AG10803 (cell line): ENCODE results near the gene UNC5C.

ENCODE experiments used
- DNase-seq: peaks from one replicate; pipeline ENCODE4 v3.0.0; 2010; ENCODE audit warnings: low read depth
- H3K4me3 ChIP-seq: 2 replicates; pipeline ENCODE4 v1.5.1; 2011; ENCODE audit warnings: mild to moderate bottlenecking, low read length, control low read depth
- TF ChIP-seq, protein P1 (sequence below): conservative IDR thresholded peaks from 2 replicates; pipeline ENCODE4 v1.5.1; 2011; ENCODE audit warnings: mild to moderate bottlenecking, low read length, control low read depth, inconsistent platforms

Gene UNC5C

GRCh38 chr4:95469617-95470016, 79.2 kb downstream of the UNC5C start:
- DNase-seq: no peak
- H3K4me3 ChIP-seq: no peak overlapping the region
- TF ChIP-seq, protein P1, sequence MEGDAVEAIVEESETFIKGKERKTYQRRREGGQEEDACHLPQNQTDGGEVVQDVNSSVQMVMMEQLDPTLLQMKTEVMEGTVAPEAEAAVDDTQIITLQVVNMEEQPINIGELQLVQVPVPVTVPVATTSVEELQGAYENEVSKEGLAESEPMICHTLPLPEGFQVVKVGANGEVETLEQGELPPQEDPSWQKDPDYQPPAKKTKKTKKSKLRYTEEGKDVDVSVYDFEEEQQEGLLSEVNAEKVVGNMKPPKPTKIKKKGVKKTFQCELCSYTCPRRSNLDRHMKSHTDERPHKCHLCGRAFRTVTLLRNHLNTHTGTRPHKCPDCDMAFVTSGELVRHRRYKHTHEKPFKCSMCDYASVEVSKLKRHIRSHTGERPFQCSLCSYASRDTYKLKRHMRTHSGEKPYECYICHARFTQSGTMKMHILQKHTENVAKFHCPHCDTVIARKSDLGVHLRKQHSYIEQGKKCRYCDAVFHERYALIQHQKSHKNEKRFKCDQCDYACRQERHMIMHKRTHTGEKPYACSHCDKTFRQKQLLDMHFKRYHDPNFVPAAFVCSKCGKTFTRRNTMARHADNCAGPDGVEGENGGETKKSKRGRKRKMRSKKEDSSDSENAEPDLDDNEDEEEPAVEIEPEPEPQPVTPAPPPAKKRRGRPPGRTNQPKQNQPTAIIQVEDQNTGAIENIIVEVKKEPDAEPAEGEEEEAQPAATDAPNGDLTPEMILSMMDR: no peak

DNA sequence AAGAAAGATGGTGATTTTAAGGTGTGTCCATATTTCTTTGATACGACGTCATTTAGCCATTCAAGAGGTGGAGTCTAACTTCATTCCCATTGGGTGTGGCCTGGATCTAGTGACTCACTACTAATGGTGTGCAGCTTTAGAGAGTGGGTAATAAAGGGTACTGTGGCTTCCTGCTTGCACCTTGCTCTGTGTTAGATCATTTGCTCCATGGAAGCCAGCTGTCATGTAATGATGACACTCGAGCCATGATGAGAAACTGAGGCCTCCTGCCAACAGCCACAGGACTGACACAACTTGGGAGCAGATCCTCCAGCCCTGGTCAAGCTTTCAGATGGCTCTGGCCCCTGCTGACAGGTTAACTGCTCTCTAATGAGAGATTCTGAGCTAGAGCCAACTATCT, 82.0 kb downstream of the UNC5C start:
- no peak overlapping the region for H3K4me3 ChIP-seq
- DNase-seq: no peak
- TF ChIP-seq, protein P1: no peak

DNA sequence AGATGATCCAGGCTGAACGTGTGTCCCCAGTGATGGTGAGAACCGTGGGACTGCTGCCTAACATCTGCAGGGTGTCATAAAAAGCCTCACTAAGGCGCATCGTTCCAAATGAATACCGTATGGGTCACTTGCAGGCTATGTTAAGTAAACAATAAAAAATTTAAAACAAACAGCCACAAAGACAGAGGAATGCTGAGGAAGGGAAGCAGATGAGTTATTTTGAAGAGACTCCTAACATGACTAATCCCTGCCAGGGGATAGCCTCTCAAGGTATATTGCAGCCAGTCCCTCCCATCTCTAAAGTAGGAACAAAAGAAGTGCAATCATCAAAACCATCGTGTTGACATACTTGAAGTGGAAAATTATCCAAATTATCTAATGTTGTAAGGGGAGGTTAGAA, 83.8 kb downstream of the UNC5C start:
- TF ChIP-seq, protein P1: no peak
- H3K4me3 ChIP-seq: no peak overlapping the region
- DNase-seq: no peak

DNA sequence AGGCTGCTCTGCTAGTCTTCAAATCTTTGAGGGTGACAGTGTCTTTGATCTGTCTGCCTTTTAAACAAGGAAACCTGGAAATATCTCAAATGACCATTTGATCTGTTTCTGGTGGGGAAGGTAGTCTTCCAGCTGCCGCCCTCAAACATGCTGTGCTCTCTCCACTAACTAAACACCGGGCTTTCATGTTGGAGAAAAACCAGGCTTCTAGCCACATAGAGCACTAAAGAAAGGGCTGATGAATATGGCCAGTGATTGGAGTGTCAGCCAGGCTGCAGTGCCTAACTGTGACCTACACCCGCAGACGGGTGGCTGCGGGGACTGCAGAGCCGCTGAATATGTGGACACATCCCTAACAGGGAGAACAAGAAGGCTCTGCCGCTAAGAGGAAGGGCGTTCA, 85.9 kb downstream of the UNC5C start:
- DNase-seq: no peak
- no peak overlapping the region for H3K4me3 ChIP-seq
- TF ChIP-seq, protein P1: no peak

- DNase-seq: no peak
- TF ChIP-seq, protein P1: no peak
- H3K4me3 ChIP-seq: no peak overlapping the region
Measured at GRCh38 chr4:95457353-95457752, 91.4 kb downstream of the UNC5C start.

DNA sequence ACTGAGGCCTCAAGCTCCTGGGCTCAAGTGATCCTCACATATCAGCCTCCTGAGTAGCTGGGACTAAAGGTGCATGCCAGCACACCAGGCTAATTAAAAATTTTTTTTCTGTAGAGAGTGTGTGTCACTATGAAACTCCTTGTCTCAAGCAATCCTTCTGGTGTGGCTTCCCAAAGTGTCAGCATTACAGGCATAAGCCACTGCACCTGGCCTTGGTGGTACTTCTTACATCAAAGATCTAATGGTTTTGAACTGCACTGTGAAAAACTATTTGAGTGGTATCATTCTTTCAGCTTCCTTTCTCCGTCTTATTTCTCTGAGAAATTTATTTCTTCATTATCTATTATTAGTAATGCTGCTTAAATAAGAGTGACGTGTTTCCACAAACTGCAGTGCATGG, 98.5 kb downstream of the UNC5C start:
- H3K4me3 ChIP-seq: no peak overlapping the region
- TF ChIP-seq, protein P1: no peak
- no peak for DNase-seq

DNA sequence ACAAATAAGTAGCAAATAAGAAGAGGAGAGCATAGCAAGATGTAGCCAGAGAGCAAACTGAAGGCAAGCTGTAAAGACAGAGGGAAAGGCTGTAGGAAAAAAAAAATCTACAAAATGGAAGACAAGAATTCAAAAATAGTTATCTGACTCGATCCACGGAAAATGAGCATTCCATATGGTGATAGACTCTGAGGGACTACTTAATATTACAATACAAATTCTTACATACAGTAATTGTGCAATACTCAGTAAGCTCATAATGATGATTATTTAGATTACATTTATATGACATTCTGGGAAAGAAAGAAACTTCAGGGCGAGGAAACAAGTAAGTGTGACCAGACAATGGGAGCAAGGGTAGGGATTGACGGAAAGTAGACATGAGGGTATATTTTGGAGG, 102.6 kb downstream of the UNC5C start:
- TF ChIP-seq, protein P1: no peak
- H3K4me3 ChIP-seq: no peak overlapping the region
- no peak for DNase-seq
